GM04503 (cell line): Measurements from ENCODE around the gene RPS6KA2.
A peak's percentile ranks its signal among the peaks of the same experiment; 100 is the strongest.
"Not testable (repeated sequence)": the region's sequence is repeated elsewhere in the genome, so short reads cannot be mapped to it uniquely, and the experiment has no call there.

Experiments
- DNase-seq: peaks from one replicate; pipeline ENCODE4 v3.0.0-alpha.2; 2012; ENCODE audit warnings: low read depth

The RPS6KA2 gene

DNA sequence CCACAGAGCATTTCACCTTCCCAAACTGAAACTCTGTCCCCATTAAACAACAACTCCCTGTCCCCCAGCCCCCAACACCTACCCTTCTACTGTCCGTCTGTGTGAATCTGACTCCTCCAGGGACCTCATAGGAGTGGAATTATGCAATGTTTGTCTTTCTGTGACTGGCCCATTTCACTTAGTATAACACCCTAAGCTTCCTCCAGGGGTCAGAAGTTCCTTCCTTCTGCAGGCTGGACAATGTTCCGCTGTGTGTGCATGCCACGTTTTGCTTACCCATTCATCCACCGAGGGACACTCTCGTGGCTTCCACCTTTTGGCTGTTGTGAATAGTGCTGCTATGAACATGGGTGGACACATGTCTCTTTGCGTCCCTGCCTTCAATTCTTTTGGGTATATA is 206.7 kb downstream of the RPS6KA2 start:
- no peak for DNase-seq

DNA sequence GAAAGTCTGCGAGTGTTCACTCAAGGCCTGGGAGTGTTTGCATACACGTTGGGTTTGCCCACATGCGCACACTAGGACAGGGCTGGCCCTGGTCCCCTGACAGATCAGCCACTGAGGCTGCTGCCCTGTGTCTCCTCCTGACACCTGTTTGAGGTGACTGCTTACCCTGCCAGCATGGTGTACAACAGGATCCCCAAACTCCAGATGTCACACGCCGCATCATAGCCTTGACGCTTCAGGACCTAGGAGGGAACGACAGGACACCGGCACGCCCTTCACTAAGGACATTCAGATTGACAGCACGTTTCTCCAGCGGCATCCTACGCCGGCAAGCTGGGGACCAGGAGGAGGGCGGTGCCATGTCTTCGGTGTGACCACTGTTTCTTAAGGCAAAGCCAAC is 207.3 kb downstream of the RPS6KA2 start:
- DNase-seq, result no peak

- DNase-seq, result no peak
Observed at GRCh38 chr6:166419286-166419685, 207.8 kb downstream of the RPS6KA2 start.

DNA sequence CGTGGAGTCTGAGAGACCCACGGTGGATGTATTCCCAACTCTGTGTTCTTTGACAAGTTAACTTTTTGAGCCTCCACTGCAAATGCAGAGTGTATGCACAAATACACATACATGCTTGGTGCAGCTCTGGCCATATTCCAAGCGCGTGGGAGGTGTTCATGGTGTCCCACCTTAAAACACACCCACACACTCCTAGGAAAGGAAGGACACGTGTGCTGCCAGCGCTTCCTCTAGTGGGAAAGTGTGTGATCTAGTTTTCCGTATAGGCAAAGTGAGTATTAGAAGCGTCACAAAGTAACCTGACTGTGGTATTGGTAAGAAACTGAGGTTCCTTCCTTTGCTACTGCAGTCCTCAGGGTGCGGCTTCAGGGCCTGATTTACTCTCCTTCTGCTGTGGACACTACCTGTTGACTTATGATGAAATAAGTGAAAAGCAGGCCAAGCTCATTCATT is 208.3 kb downstream of the RPS6KA2 start:
- DNase-seq, result no peak

DNA sequence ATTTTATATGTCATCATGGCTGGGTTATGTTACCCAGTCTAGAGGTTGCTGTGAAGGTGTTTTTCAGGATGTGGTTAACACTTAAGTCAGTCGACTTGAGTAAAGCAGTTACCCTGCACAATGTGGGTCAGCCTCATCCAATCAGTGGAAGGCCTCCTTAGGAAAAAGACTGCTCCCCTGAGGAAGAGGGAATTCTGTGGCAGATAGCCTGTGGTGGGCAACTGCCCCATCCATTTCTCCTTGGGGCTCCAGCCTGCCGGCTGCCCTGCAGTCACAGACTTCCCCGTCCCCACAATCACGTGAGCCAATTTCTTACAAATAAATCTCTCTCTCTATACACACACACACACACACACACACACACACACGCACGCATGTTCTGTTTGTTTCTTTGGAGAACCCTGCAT is 209.8 kb downstream of the RPS6KA2 start:
- DNase-seq, result no peak

GRCh38 chr6:166415833-166416347 is 211.2 kb downstream of the RPS6KA2 start:
- no peak for DNase-seq

DNA sequence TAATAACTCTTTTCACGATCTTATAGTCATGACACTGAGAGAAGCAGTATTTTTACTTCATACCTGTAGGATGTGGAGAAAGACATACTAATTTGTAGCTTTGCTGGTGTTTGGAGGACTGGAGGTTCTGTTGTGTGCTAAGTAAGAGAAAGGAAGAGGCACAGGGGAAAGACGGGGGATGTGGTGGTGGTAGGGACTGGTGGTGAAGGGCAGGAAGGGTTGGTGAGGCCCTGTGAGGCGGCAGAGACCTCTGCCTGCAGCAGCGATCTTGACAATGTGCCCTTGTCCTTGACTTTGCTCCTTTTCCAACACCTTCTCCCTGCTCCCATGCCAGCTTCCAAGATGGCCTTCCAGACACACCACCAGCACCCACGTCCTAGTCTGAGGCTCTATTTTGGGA is 211.7 kb downstream of the RPS6KA2 start:
- DNase-seq, result no peak

GRCh38 chr6:166413491-166413951 is 213.5 kb downstream of the RPS6KA2 start:
- DNase-seq, result no peak

DNA sequence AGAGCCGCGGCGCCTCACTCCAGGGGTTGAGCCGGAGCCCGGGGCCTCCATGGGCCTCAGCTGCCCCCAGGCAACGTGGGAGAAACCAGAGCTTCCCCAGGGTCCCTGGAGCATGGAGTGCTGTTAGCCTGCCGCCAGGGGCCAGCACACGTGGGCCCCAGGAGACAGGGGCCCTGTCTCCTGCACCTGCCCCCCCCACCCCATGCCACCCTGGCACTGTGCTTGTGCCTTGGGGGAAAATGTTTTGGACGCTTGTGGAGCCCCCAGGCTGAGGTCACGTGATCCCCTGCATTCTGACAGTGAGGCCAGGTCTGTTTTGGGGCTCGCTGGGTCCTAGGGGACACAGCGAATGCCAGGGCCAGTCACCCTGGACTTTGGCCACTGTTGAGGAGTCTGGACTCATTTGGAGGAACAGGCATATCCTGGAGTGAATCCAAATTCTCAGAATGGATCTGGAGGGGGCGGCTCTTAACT is 214.1 kb downstream of the RPS6KA2 start:
- no peak for DNase-seq

DNA sequence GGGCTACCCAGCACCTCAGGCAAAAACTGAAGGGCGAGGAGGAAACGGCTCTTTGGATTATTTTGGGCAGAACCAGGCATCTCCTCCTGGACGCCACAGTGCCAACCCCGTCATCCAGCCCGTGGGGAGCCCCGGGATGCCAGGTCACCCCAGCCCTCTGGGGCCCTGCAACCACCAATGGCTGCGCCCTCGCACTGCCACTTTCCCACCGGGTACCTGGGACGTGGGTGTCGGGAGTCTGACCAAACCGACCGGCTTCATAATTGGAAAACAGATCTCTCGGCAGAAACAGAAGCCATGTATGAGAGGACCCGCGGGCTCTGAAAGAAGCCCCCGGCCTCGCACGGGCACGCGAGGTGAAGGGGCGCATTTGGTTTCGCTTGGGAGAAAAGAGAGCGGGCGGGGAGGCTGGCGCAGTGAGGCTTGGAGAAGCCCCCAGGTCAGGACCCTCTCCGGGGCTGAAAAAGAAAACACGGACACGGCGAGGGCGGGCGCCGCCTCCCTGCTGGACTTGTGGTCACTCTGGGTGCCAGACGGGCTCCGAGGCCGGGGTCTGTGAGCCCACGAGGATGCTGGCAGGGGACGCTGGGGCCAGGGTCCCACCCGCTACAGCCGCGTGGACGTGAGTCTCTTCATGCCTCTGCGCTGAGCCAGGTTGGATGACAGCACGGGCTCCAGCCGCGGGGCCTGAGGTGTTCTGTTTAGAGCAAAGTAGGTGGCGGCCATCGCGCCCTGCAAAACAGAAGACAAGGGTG is 214.7 kb downstream of the RPS6KA2 start:
- no peak for DNase-seq

GRCh38 chr6:166411721-166412151 is 215.3 kb downstream of the RPS6KA2 start:
- DNase-seq, result no peak

DNA sequence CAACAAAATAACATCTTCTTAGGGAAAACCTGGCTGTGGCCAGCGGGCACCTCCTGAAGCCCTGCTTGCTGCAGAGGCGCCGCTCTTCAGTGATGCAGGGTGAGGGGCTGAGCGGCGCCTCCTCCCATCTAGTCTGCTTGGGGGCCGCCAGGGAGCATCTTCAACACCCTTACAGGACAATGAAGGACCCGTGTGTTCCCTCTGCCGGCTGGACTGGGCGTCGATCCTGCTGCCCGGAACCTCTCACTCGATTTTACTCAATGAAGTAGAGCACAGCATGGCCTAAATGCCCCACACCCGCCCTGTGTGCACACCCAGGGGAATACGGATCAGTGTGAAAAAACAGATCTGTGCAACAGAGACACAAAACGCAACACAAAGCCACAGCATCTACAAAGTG is 215.8 kb downstream of the RPS6KA2 start:
- DNase-seq, result no peak

- no peak for DNase-seq
Observed at GRCh38 chr6:166410426-166410935, 216.6 kb downstream of the RPS6KA2 start.

GRCh38 chr6:166408936-166409755 is 217.9 kb downstream of the RPS6KA2 start:
- no peak for DNase-seq

DNA sequence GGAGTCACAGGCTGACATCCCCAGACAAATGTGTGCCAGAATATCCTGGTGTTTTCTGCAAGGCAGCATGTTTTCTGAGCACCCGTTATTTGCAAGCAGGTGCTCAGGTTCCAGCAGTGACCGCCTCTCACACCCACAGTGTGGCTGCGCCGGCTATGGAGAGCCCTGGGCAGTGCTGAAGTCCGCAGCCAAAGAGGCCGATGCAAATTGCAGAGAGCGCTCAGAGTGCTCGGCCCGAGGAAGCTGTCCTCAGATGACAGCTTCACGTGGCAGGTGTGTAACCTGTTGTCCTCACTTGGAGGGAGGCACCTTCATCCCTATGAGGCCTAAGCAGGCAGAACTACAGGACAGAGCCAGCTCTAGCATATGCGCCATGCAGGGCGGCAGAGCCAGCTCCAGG is 220.9 kb downstream of the RPS6KA2 start:
- DNase-seq, result no peak

DNA sequence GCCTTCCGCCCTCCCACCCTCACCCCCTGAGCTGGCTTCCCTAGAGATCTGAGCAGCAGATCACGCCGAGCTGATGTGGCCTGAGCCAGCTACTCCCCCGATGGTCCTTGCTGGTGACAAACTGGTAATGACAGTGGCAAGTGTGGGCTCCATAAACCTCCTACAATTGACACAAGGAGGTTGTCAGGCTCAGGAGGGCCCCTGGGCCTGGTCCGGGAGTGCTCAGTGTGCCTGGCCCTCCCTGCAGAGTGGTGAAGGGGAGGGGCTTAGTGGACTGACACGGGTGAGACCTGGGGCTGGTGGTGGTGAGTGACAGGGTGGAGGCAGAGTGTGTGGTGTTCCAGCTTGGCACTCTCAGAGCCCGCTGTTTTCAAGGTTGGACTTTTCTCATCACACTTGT is 221.7 kb downstream of the RPS6KA2 start:
- no peak for DNase-seq

- DNase-seq, result peak; percentile 60
Observed at GRCh38 chr6:166402582-166403277, 224.3 kb downstream of the RPS6KA2 start.

DNA sequence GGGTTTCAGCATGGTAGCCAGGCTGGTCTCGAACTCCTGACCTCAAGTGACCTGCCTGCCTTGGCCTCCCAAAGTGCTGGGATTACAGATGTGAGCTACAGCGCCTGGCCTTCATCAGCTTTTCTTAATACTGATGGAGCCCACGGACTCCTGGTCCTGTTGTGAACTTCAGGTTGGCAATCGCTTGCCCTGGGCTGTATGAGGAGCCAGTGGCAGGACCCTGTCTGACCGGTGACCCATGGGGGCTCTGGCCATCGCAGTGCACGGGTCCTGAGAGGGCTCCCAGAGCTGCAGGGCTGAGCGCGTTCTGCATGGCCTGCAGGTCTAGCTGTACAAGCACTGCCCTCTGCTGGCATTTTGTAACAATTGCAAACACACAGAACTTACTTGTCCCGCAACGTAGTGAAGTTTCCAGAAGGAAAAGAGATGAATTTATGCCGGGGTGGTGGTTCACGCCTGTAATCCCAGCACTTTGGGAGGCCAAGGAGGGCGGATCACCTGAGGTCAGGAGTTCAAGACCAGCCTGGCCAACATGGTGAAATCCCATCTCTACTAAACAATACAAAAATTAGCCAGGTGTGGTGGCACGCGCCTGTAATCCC is 226.3 kb downstream of the RPS6KA2 start:
- not testable (repeated sequence) for DNase-seq

DNA sequence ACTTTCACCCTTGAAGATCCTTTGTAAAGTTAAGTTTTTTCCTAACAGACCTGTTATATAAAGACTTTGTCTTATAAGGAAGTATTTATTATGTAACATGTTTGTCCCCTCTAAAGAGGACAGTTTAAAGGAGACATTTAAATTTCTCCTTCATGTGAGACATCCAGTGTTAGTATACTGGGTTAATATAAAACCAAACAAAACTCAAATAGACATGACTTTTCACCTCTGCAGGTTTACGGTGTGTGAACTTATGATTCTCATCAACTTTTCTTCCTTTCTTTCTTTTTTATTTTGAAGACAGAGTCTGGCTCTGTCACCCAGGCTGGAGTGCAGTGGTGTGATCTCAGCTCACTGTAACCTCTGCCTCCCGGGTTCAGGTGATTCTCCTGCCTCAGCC is 226.9 kb downstream of the RPS6KA2 start:
- no peak for DNase-seq

- no peak for DNase-seq
Observed at GRCh38 chr6:166398348-166398747, 228.7 kb downstream of the RPS6KA2 start.

- no peak for DNase-seq
Observed at GRCh38 chr6:166397849-166398248, 229.2 kb downstream of the RPS6KA2 start.

DNA sequence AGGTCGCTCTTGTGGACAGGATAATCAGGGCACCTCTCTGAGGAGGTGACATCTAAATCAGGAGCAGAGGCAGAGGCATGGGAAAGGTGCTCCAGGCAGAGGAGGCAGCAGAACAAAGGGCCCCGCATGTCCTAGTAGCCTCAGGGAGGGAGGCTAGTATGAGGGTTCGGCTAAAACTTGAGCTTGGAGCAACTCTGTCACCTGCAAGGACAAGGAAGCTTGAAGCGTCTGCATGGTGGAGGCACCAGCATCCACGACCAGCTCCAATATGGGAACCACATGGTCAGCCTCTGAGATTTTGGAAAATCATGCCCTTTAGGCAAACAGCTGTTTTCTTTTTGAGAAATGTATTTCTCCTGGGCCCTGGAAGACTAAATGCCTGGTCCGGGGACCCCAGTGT is 231.3 kb downstream of the RPS6KA2 start:
- no peak for DNase-seq
